Measurements from ENCODE around the gene TMCC2.
"Not testable (repeated sequence)": the region's sequence is repeated elsewhere in the genome, so short reads cannot be mapped to it uniquely, and the experiment has no call there.

Gene TMCC2

GRCh38 chr1:205227584-205228013 is at the start of gene TMCC2:
TMCC2 (plus strand) TSS chr1:205227946; CDS start chr1:205228565, 619 bp downstream.
- peak; percentile 60 to 79 (median 72) for DNase-seq

- DNase-seq: no peak
Measured at GRCh38 chr1:205179842-205180241, 47.9 kb upstream of the TMCC2 start.

GRCh38 chr1:205180331-205180730 is 47.4 kb upstream of the TMCC2 start:
- DNase-seq: not testable (repeated sequence)

GRCh38 chr1:205182930-205183329 is 44.8 kb upstream of the TMCC2 start:
- DNase-seq: no peak

GRCh38 chr1:205183676-205184335 is 43.9 kb upstream of the TMCC2 start:
- no peak for DNase-seq

GRCh38 chr1:205186191-205186590 is 41.6 kb upstream of the TMCC2 start:
- no peak for DNase-seq

GRCh38 chr1:205187420-205187819 is 40.3 kb upstream of the TMCC2 start:
- DNase-seq: no peak

GRCh38 chr1:205188098-205188497 is 39.6 kb upstream of the TMCC2 start:
- no peak for DNase-seq

- DNase-seq: no peak
Measured at GRCh38 chr1:205188596-205188995, 39.1 kb upstream of the TMCC2 start.

- no peak for DNase-seq
Measured at GRCh38 chr1:205189131-205189530, 38.6 kb upstream of the TMCC2 start.

- no peak for DNase-seq
Measured at GRCh38 chr1:205190845-205191577, 36.7 kb upstream of the TMCC2 start.

- DNase-seq: no peak
Measured at GRCh38 chr1:205191622-205192021, 36.1 kb upstream of the TMCC2 start.

- no peak for DNase-seq
Measured at GRCh38 chr1:205192287-205192686, 35.5 kb upstream of the TMCC2 start.

GRCh38 chr1:205199090-205199930 is 28.4 kb upstream of the TMCC2 start:
- peak in 1 of 6 experiments; percentile 10 for DNase-seq

GRCh38 chr1:205199931-205200299 is 27.8 kb upstream of the TMCC2 start:
- no peak for DNase-seq

GRCh38 chr1:205204552-205204951 is 23.2 kb upstream of the TMCC2 start:
- no peak for DNase-seq

- DNase-seq: no peak
Measured at GRCh38 chr1:205205055-205205454, 22.7 kb upstream of the TMCC2 start.

GRCh38 chr1:205208811-205209210 is 18.9 kb upstream of the TMCC2 start:
- no peak for DNase-seq

- peak in 2 of 6 experiments; percentile 38 to 43 for DNase-seq
Measured at GRCh38 chr1:205210756-205211168, 17.0 kb upstream of the TMCC2 start.

GRCh38 chr1:205211169-205211838 is 16.4 kb upstream of the TMCC2 start, which contains the start of gene DSTYK:
DSTYK (minus strand) TSS chr1:205211702; CDS start chr1:205211535, 167 bp downstream.
- DNase-seq: peak; percentile 84 to 94 (median 89)

GRCh38 chr1:205211839-205212536 is 15.8 kb upstream of the TMCC2 start:
- no peak for DNase-seq

GRCh38 chr1:205214756-205215155 is 13.0 kb upstream of the TMCC2 start:
- DNase-seq: no peak
